ENCODE data around the gene FCHSD1.

- TF ChIP-seq, protein P1, sequence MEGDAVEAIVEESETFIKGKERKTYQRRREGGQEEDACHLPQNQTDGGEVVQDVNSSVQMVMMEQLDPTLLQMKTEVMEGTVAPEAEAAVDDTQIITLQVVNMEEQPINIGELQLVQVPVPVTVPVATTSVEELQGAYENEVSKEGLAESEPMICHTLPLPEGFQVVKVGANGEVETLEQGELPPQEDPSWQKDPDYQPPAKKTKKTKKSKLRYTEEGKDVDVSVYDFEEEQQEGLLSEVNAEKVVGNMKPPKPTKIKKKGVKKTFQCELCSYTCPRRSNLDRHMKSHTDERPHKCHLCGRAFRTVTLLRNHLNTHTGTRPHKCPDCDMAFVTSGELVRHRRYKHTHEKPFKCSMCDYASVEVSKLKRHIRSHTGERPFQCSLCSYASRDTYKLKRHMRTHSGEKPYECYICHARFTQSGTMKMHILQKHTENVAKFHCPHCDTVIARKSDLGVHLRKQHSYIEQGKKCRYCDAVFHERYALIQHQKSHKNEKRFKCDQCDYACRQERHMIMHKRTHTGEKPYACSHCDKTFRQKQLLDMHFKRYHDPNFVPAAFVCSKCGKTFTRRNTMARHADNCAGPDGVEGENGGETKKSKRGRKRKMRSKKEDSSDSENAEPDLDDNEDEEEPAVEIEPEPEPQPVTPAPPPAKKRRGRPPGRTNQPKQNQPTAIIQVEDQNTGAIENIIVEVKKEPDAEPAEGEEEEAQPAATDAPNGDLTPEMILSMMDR (conservative IDR thresholded peaks at IDR 0.05; ENCODE audit: low read depth, low read length), result no peak
- TF ChIP-seq EZH2 (IDR thresholded peaks at IDR 0.05; ENCODE audit: low read length, unreplicated experiment) (no peak), EZH2phosphoT487 (IDR thresholded peaks at IDR 0.05; ENCODE audit: borderline replicate concordance, low read length) (no peak)
These were observed 43.2 kb downstream of the FCHSD1 start for GRCh38 chr5:141608046-141608445.

Data from PC-3 (cell line).